ENCODE measurements around the gene CAMTA1.

The CAMTA1 gene

GRCh38 chr1:7695497-7696117 is 910.4 kb downstream of the CAMTA1 start:
- Histone ChIP-seq H3K79me2 (ENCODE audit: insufficient read depth, low read length) (no peaks in the 10 kb centered on the region), H2AFZ (ENCODE audit: low read depth, low read length, severe bottlenecking) (no peak overlapping the region), H3K9ac (ENCODE audit: low read length) (no peak overlapping the region), H3K9me3 (ENCODE audit: insufficient read depth, low read length) (peaks cover 6% of the 10 kb centered on the region; the same call in 1 of the 2 replicates), H4K20me1 (ENCODE audit: low read depth, low read length) (no peaks in the 10 kb centered on the region), H3K27ac (ENCODE audit: low read depth, low read length) (no peak overlapping the region), H3K4me3 (ENCODE audit: insufficient read depth, low read length, poor library complexity, severe bottlenecking) (no peak overlapping the region), H3K27me3 (ENCODE audit: low read length) (no peaks in the 10 kb centered on the region), H3K36me3 (ENCODE audit: low read length) (no peaks in the 10 kb centered on the region), H3F3A (ENCODE audit: insufficient read depth) (no peaks in the 10 kb centered on the region), H3K9me2 (replicated peaks; ENCODE audit: insufficient read depth, low read length) (no peaks in the 10 kb centered on the region), H3K4me2 (ENCODE audit: low read depth, low read length, poor library complexity, severe bottlenecking) (no peak overlapping the region)
- TF ChIP-seq EZH2phosphoT487 (conservative IDR thresholded peaks at IDR 0.05; ENCODE audit: low read length), result no peak
- no peak for TF ChIP-seq CTCF (IDR thresholded peaks at IDR 0.05; ENCODE audit: insufficient read depth, low read length, poor library complexity, severe bottlenecking)

DNA sequence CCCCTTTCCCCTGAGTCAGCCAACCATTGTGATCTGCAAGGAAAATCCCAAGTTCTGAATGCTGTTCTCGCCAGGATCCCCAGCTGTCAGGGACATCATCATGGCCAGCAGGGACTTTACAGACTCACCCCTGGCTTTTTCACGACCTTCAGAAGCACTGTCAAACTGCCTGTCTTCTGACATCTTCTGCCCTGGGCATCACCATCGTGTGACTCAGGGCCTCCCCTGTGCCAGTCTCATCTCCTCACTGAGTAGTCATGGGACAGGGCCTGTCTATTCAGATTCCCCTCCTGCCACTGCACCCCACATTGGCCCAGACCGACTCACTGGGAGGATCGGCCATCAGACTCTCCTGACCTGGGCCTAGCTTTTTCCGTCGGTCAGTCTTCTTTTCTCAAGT is 913.4 kb downstream of the CAMTA1 start:
- no peaks in the 10 kb centered on the region for H3F3A ChIP-seq (ENCODE audit: insufficient read depth)
- H3K4me3 ChIP-seq (ENCODE audit: insufficient read depth, low read length, poor library complexity, severe bottlenecking), result no peak overlapping the region
- no peaks in the 10 kb centered on the region for H3K9me2 ChIP-seq (replicated peaks; ENCODE audit: insufficient read depth, low read length)
- no peak overlapping the region for H3K4me2 ChIP-seq (ENCODE audit: low read depth, low read length, poor library complexity, severe bottlenecking)
- no peak overlapping the region for H2AFZ ChIP-seq (ENCODE audit: low read depth, low read length, severe bottlenecking)
- no peaks in the 10 kb centered on the region for H4K20me1 ChIP-seq (ENCODE audit: low read depth, low read length)
- 0 out of 2 replicates have a peak, but pooled peaks cover under 1% of the 10 kb centered on the region for H3K9me3 ChIP-seq (ENCODE audit: insufficient read depth, low read length)
- H3K27ac ChIP-seq (ENCODE audit: low read depth, low read length), result no peak overlapping the region
- no peak overlapping the region for H3K9ac ChIP-seq (ENCODE audit: low read length)
- no peak for TF ChIP-seq CTCF (IDR thresholded peaks at IDR 0.05; ENCODE audit: insufficient read depth, low read length, poor library complexity, severe bottlenecking)
- no peak for TF ChIP-seq EZH2phosphoT487 (conservative IDR thresholded peaks at IDR 0.05; ENCODE audit: low read length)
- no peaks in the 10 kb centered on the region for H3K36me3 ChIP-seq (ENCODE audit: low read length)
- H3K79me2 ChIP-seq (ENCODE audit: insufficient read depth, low read length), result no peaks in the 10 kb centered on the region
- H3K27me3 ChIP-seq (ENCODE audit: low read length), result no peaks in the 10 kb centered on the region

DNA sequence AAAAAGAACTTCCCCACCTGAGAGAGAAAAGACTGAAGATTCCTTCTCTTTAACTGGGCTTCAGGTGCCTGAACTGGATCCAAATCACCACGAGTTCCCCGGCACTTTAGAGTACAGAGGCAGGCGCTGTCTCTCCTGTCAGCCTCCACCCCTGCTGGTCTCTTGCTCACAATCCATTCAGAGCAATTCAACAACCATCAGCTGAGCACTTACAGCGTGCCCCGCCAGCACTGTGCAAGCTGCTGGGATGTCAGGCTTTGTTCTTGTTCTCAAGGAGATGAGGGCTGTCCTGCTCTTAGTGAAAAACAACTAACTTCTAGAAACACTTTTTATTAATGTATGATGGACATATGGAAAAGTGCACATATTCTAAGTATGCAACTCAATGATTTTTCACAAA is 917.1 kb downstream of the CAMTA1 start:
- no peaks in the 10 kb centered on the region for H3K79me2 ChIP-seq (ENCODE audit: insufficient read depth, low read length)
- H3K9me3 ChIP-seq (ENCODE audit: insufficient read depth, low read length), result no peaks in the 10 kb centered on the region
- no peaks in the 10 kb centered on the region for H3F3A ChIP-seq (ENCODE audit: insufficient read depth)
- no peak overlapping the region for H2AFZ ChIP-seq (ENCODE audit: low read depth, low read length, severe bottlenecking)
- H3K27me3 ChIP-seq (ENCODE audit: low read length), result no peaks in the 10 kb centered on the region
- no peak overlapping the region for H3K9ac ChIP-seq (ENCODE audit: low read length)
- no peaks in the 10 kb centered on the region for H3K36me3 ChIP-seq (ENCODE audit: low read length)
- TF ChIP-seq CTCF (IDR thresholded peaks at IDR 0.05; ENCODE audit: insufficient read depth, low read length, poor library complexity, severe bottlenecking), result no peak
- TF ChIP-seq EZH2phosphoT487 (conservative IDR thresholded peaks at IDR 0.05; ENCODE audit: low read length), result no peak
- H3K27ac ChIP-seq (ENCODE audit: low read depth, low read length), result no peak overlapping the region
- no peaks in the 10 kb centered on the region for H3K9me2 ChIP-seq (replicated peaks; ENCODE audit: insufficient read depth, low read length)
- no peaks in the 10 kb centered on the region for H4K20me1 ChIP-seq (ENCODE audit: low read depth, low read length)
- no peak overlapping the region for H3K4me2 ChIP-seq (ENCODE audit: low read depth, low read length, poor library complexity, severe bottlenecking)
- no peak overlapping the region for H3K4me3 ChIP-seq (ENCODE audit: insufficient read depth, low read length, poor library complexity, severe bottlenecking)

Data from SU-DHL-6 (cell line).